Measurements from ENCODE around the gene DRC1. TPM values are rescaled to one million over a fixed set of nuclear protein-coding genes. Genes with fewer than 3 reads are reported as not detected.

DRC1 gene
- total RNA-seq, 1 donor from 2014 or later: 3.7 TPM

- H3K9me3 Mint-ChIP-seq: no peaks in the 10 kb centered on the region
- no peak for DNase-seq (ENCODE audit: extremely low spot score, unreplicated experiment)
- no peak overlapping the region for H3K4me3 Mint-ChIP-seq
- H3K36me3 Mint-ChIP-seq: no peaks in the 10 kb centered on the region
- H3K27ac Mint-ChIP-seq: no peak overlapping the region
- TF ChIP-seq, protein P1, sequence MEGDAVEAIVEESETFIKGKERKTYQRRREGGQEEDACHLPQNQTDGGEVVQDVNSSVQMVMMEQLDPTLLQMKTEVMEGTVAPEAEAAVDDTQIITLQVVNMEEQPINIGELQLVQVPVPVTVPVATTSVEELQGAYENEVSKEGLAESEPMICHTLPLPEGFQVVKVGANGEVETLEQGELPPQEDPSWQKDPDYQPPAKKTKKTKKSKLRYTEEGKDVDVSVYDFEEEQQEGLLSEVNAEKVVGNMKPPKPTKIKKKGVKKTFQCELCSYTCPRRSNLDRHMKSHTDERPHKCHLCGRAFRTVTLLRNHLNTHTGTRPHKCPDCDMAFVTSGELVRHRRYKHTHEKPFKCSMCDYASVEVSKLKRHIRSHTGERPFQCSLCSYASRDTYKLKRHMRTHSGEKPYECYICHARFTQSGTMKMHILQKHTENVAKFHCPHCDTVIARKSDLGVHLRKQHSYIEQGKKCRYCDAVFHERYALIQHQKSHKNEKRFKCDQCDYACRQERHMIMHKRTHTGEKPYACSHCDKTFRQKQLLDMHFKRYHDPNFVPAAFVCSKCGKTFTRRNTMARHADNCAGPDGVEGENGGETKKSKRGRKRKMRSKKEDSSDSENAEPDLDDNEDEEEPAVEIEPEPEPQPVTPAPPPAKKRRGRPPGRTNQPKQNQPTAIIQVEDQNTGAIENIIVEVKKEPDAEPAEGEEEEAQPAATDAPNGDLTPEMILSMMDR (conservative IDR thresholded peaks at IDR 0.05): no peak
- H3K27me3 Mint-ChIP-seq: no peaks in the 10 kb centered on the region
- peaks cover 3% of the 10 kb centered on the region for H3K4me1 Mint-ChIP-seq (ENCODE audit: unreplicated experiment)
Observed at GRCh38 chr2:26475832-26476501, 74.2 kb downstream of the DRC1 start.

DNA sequence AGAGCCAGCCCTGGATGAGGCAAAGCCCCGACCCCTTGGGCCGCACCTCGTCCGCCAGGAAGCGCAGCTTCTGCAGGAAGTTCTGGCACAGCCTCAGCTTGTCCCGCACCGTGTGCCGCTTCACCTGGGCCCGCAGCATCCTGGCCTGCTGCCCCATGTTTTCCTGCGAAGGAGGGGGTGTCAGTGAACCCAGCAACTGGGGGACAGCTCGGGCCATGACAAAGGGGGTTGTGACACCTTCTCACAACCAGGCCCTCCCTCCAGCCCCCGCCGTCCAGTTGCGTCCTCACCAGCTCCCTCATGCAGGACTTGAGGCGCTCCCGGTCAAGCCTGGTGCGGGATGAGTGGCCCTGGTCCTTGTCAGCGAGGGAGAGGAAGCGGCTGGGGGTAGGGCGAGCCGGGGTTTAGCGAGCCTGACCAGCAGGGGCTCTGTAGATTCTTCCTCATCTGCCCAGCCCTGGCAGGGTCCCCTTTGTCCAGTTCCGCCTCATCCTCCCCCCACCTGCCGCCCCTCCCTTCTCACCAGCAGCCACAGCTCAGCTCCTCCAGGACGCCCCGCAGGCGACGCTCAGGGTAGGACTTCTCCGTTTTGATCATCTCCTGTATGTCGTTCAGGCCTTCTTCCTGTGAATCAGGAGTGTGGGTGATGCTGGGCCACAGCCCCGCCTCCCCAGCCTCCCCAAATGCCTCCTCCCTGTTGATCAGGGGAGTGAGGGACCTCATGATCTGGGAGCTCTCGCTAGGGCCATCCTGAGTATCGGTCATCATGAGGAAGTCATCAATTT is 75.6 kb downstream of the DRC1 start:
- no peaks in the 10 kb centered on the region for H3K9me3 Mint-ChIP-seq
- no peaks in the 10 kb centered on the region for H3K27me3 Mint-ChIP-seq
- H3K4me1 Mint-ChIP-seq (ENCODE audit: unreplicated experiment): peaks cover 3% of the 10 kb centered on the region
- H3K4me3 Mint-ChIP-seq: no peak overlapping the region
- no peaks in the 10 kb centered on the region for H3K36me3 Mint-ChIP-seq
- DNase-seq (ENCODE audit: extremely low spot score, unreplicated experiment): no peak
- no peak overlapping the region for H3K27ac Mint-ChIP-seq
- TF ChIP-seq, protein P1 (conservative IDR thresholded peaks at IDR 0.05): no peak

- peaks cover 4% of the 10 kb centered on the region for H3K27me3 Mint-ChIP-seq
- no peaks in the 10 kb centered on the region for H3K9me3 Mint-ChIP-seq
- H3K4me3 Mint-ChIP-seq: no peak within 1 kb of the TSS
- H3K36me3 Mint-ChIP-seq: no peaks in the 10 kb centered on the region
- H3K4me1 Mint-ChIP-seq (ENCODE audit: unreplicated experiment): peaks cover 3% of the 10 kb centered on the region
- no peak within 1 kb of the TSS for H3K27ac Mint-ChIP-seq
- no peak for DNase-seq (ENCODE audit: extremely low spot score, unreplicated experiment)
- TF ChIP-seq, protein P1 (conservative IDR thresholded peaks at IDR 0.05): no peak
Observed at GRCh38 chr2:26477911-26478253, 76.2 kb downstream of the DRC1 start, which contains the start of gene OTOF. Gene OTOF (minus strand): TSS chr2:26478124.

GRCh38 chr2:26478366-26478765 is 76.6 kb downstream of the DRC1 start:
- H3K9me3 Mint-ChIP-seq: no peaks in the 10 kb centered on the region
- no peak for DNase-seq (ENCODE audit: extremely low spot score, unreplicated experiment)
- TF ChIP-seq, protein P1 (conservative IDR thresholded peaks at IDR 0.05): no peak
- H3K27me3 Mint-ChIP-seq: peaks cover 4% of the 10 kb centered on the region
- H3K4me1 Mint-ChIP-seq (ENCODE audit: unreplicated experiment): peaks cover 3% of the 10 kb centered on the region
- no peaks in the 10 kb centered on the region for H3K36me3 Mint-ChIP-seq
- H3K27ac Mint-ChIP-seq: no peak overlapping the region
- no peak overlapping the region for H3K4me3 Mint-ChIP-seq

GRCh38 chr2:26479131-26479788 is 77.5 kb downstream of the DRC1 start:
- DNase-seq (ENCODE audit: extremely low spot score, unreplicated experiment): no peak
- no peak overlapping the region for H3K27ac Mint-ChIP-seq
- peaks cover 3% of the 10 kb centered on the region for H3K4me1 Mint-ChIP-seq (ENCODE audit: unreplicated experiment)
- no peaks in the 10 kb centered on the region for H3K36me3 Mint-ChIP-seq
- no peak overlapping the region for H3K4me3 Mint-ChIP-seq
- peaks cover 4% of the 10 kb centered on the region for H3K27me3 Mint-ChIP-seq
- no peaks in the 10 kb centered on the region for H3K9me3 Mint-ChIP-seq
- TF ChIP-seq, protein P1 (conservative IDR thresholded peaks at IDR 0.05): no peak
